Measurements from ENCODE around the gene GRB14. TPM values are rescaled to one million over a fixed set of nuclear protein-coding genes. Genes with fewer than 3 reads are reported as not detected.

GRB14 gene
- total RNA-seq, 2 donors from 2014 or later: 22.7 to 27.5 TPM

DNA sequence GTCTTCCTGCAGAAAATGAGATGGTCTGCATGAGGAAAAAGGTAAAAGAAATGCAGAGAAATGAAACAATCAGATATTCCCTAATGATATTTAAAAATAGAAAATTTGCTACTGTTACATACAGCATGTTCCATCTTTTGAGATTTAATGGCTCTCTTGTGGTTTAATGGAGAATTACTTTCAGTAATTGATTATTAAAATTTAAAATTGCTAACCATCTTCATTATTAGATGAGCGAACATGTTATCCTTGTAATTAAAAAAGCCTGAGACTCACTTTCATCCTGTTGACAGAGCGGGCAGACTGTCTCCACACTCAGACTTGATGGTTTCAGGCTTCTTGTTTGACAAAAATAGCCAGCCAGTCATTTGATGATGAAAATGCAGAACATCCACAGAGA, 171.0 kb downstream of the GRB14 start:
- H3K27me3 ChIP-seq: no peaks in the 10 kb centered on the region
- H3K4me1 ChIP-seq: no peaks in the 10 kb centered on the region
- TF ChIP-seq POLR2A (IDR thresholded peaks at IDR 0.05): no peak
- TF ChIP-seq, protein P1, sequence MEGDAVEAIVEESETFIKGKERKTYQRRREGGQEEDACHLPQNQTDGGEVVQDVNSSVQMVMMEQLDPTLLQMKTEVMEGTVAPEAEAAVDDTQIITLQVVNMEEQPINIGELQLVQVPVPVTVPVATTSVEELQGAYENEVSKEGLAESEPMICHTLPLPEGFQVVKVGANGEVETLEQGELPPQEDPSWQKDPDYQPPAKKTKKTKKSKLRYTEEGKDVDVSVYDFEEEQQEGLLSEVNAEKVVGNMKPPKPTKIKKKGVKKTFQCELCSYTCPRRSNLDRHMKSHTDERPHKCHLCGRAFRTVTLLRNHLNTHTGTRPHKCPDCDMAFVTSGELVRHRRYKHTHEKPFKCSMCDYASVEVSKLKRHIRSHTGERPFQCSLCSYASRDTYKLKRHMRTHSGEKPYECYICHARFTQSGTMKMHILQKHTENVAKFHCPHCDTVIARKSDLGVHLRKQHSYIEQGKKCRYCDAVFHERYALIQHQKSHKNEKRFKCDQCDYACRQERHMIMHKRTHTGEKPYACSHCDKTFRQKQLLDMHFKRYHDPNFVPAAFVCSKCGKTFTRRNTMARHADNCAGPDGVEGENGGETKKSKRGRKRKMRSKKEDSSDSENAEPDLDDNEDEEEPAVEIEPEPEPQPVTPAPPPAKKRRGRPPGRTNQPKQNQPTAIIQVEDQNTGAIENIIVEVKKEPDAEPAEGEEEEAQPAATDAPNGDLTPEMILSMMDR (IDR thresholded peaks at IDR 0.05): no peak
- no peak for ATAC-seq
- H3K27ac ChIP-seq: no peak overlapping the region
- no peak overlapping the region for H3K4me3 ChIP-seq
- H3K36me3 ChIP-seq (replicated peaks in 1 of 2; ENCODE audit: insufficient read depth in 1 of 2, low read depth in 2 of 2): no peaks in the 10 kb centered on the region
- WGBS, 2 donors: 87 to 88% methylated on average over 2 of the region's 2 CpGs
- no peak for DNase-seq
- no peaks in the 10 kb centered on the region for H3K9me3 ChIP-seq
- intact Hi-C loops (cut with DNase I): no loop called here

DNA sequence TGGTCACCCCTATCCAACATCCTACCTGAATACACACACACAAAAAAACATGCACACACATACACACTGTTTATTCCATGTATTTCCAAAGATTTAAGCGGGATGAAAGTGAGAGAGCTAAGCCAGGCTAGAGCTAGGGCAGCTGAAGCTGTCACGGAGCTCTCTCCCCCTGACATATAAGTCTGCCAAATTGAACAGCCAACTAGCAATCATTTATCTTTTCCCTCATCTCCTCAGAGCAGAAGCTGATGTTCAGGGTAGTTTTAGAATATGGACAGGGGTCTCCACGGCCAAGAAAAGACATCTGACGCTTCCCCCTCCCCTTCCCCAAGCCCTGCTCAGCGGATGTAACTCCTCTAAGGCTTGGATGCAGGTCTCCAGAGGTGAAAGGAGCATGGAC, 171.6 kb downstream of the GRB14 start:
- no peaks in the 10 kb centered on the region for H3K36me3 ChIP-seq (replicated peaks in 1 of 2; ENCODE audit: insufficient read depth in 1 of 2, low read depth in 2 of 2)
- no peak for ATAC-seq
- no peak overlapping the region for H3K4me3 ChIP-seq
- TF ChIP-seq, protein P1 (IDR thresholded peaks at IDR 0.05): no peak
- no peak for TF ChIP-seq POLR2A (IDR thresholded peaks at IDR 0.05)
- H3K27me3 ChIP-seq: no peaks in the 10 kb centered on the region
- WGBS, 2 donors: 59 to 70% methylated on average over 5 of the region's 5 CpGs
- no peak overlapping the region for H3K27ac ChIP-seq
- H3K4me1 ChIP-seq: no peaks in the 10 kb centered on the region
- intact Hi-C loops (cut with DNase I): no loop called here
- H3K9me3 ChIP-seq: no peaks in the 10 kb centered on the region
- no peak for DNase-seq

DNA sequence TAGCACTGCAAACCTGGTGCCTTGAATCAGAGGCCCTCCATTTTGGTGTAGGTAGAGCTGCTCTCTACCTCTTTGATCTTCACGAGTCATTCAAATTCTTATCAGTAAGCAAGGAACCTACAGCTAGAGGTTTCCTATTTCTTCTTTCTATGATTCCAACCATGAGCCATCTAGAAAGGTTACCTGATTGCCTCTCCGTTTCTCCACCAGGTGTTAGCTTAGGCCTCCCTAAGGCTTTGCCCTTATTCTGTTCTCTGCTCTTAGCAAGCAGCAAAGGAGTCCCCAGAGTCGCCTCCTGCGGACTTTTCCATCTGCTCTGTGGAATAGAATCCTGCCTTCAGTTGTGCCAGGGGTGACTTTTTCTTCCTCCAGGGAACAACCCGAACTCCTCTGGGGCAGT, 173.6 kb downstream of the GRB14 start:
- WGBS, 2 donors: 67 to 81% methylated on average over 5 of the region's 5 CpGs
- no peaks in the 10 kb centered on the region for H3K9me3 ChIP-seq
- no peaks in the 10 kb centered on the region for H3K36me3 ChIP-seq (replicated peaks in 1 of 2; ENCODE audit: insufficient read depth in 1 of 2, low read depth in 2 of 2)

More for the DNA sequence above, 173.6 kb downstream of the GRB14 start:
- DNase-seq: no peak
- Histone ChIP-seq H3K4me3 (no peak overlapping the region), H3K27ac (no peak overlapping the region), H3K4me1 (no peaks in the 10 kb centered on the region), H3K27me3 (no peaks in the 10 kb centered on the region)
- ATAC-seq: no peak
- TF ChIP-seq POLR2A (IDR thresholded peaks at IDR 0.05): no peak
- TF ChIP-seq, protein P1 (IDR thresholded peaks at IDR 0.05): no peak
- intact Hi-C loops (cut with DNase I): no loop called here

Other genes starting within 250 kb of the GRB14 start
- 100 to 1,000 TPM; 104 to 140 TPM for gene COBLL1, start 220.3 kb upstream of the GRB14 start, total RNA-seq